ENCODE results near the gene CCSER1. TPM values are rescaled to one million over a fixed set of nuclear protein-coding genes. Genes with fewer than 3 reads are reported as not detected.

CCSER1 gene
- total RNA-seq, 2 experiments from 2014 or later, result not detected

DNA sequence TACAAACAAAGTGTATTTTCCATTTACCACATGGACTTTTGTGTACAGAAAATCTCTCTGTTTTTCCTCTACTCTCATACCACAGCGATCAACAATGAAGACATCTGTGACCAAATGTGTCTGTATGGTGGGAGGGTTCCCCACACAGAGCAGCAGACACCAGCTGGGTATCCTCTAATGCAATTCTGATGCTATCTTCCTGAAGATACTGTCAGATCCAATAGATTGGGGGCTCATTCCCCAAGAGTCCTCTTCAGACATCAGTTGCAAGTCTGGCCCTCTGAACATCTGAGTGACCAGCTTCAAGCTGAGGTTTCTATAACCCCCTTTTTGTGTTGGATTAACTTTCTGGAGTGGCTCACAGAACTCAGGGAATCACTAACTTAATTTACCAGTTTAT, 659.4 kb downstream of the CCSER1 start:
- Histone ChIP-seq H3K9me2 (ENCODE audit: insufficient read depth, low read length) (no peaks in the 10 kb centered on the region), H3K9me3 (ENCODE audit: low read length) (no peaks in the 10 kb centered on the region), H3K27ac (ENCODE audit: low read depth, low read length, poor library complexity, severe bottlenecking) (no peak overlapping the region), H3K79me2 (ENCODE audit: insufficient read depth, low read depth, low read length) (no peaks in the 10 kb centered on the region), H3K36me3 (ENCODE audit: insufficient read depth, low read length) (no peaks in the 10 kb centered on the region), H3K4me2 (ENCODE audit: low read length) (no peak overlapping the region), H3K4me1 (ENCODE audit: insufficient read depth, low read length, poor library complexity, severe bottlenecking) (no peaks in the 10 kb centered on the region), H4K20me1 (ENCODE audit: insufficient read depth, low read length) (no peaks in the 10 kb centered on the region), H2AFZ (ENCODE audit: low read length) (no peak overlapping the region), H3K4me3 (ENCODE audit: low read depth, low read length, poor library complexity, severe bottlenecking) (no peak overlapping the region)
- ChIA-PET POLR2A (no interaction called here), CTCF (ENCODE audit: unreplicated experiment) (no interaction called here)
- TF ChIP-seq, protein P1, sequence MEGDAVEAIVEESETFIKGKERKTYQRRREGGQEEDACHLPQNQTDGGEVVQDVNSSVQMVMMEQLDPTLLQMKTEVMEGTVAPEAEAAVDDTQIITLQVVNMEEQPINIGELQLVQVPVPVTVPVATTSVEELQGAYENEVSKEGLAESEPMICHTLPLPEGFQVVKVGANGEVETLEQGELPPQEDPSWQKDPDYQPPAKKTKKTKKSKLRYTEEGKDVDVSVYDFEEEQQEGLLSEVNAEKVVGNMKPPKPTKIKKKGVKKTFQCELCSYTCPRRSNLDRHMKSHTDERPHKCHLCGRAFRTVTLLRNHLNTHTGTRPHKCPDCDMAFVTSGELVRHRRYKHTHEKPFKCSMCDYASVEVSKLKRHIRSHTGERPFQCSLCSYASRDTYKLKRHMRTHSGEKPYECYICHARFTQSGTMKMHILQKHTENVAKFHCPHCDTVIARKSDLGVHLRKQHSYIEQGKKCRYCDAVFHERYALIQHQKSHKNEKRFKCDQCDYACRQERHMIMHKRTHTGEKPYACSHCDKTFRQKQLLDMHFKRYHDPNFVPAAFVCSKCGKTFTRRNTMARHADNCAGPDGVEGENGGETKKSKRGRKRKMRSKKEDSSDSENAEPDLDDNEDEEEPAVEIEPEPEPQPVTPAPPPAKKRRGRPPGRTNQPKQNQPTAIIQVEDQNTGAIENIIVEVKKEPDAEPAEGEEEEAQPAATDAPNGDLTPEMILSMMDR (conservative IDR thresholded peaks at IDR 0.05; ENCODE audit: low read length), result no peak
- TF ChIP-seq EZH2phosphoT487 (IDR thresholded peaks at IDR 0.05; ENCODE audit: borderline replicate concordance, low read depth, low read length), result no peak
- no peak for DNase-seq (ENCODE audit: low spot score)
- intact Hi-C loops (cut with micrococcal nuclease; ENCODE audit: unreplicated experiment), result no loop called here
- BruUV-seq (replicated peaks), result no TSS peak

DNA sequence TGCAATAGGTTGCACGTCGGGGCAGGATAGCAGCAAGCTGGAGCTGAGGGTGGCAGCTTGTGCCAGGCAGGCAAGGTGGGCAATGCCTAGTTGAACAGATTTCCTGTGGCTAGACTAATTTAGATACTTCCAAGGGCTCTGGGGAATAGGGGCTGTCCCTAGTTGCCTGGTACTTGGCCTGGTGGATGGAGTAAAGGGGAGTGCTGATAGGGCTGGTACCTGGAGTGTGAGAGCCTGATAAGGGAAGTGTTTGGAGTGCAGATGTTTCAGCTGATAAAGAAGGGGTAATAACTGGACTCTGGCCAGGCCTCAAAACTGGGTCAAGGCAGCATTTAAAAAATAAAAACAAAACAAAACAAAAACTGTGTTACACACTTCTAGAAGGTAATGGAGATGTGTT, 665.5 kb downstream of the CCSER1 start:
- POLR2A ChIA-PET, result interaction anchor here (0.6 kb wide), 1 partner anchor 110 kb away, joined by 3 read pairs; no protein-coding TSS in a partner anchor
- Histone ChIP-seq H3K79me2 (ENCODE audit: insufficient read depth, low read depth, low read length) (no peaks in the 10 kb centered on the region), H3K27ac (ENCODE audit: low read depth, low read length, poor library complexity, severe bottlenecking) (no peak overlapping the region), H3K9me2 (ENCODE audit: insufficient read depth, low read length) (no peaks in the 10 kb centered on the region), H3K36me3 (ENCODE audit: insufficient read depth, low read length) (no peaks in the 10 kb centered on the region), H3K4me1 (ENCODE audit: insufficient read depth, low read length, poor library complexity, severe bottlenecking) (no peaks in the 10 kb centered on the region), H3K4me3 (ENCODE audit: low read depth, low read length, poor library complexity, severe bottlenecking) (no peak overlapping the region), H3K4me2 (ENCODE audit: low read length) (no peak overlapping the region), H3K9me3 (ENCODE audit: low read length) (no peaks in the 10 kb centered on the region), H2AFZ (ENCODE audit: low read length) (no peak overlapping the region), H4K20me1 (ENCODE audit: insufficient read depth, low read length) (no peaks in the 10 kb centered on the region)
- DNase-seq (ENCODE audit: low spot score), result no peak
- BruUV-seq (replicated peaks), result no TSS peak
- intact Hi-C loops (cut with micrococcal nuclease; ENCODE audit: unreplicated experiment), result no loop called here
- no peak for TF ChIP-seq EZH2phosphoT487 (IDR thresholded peaks at IDR 0.05; ENCODE audit: borderline replicate concordance, low read depth, low read length)
- TF ChIP-seq, protein P1 (conservative IDR thresholded peaks at IDR 0.05; ENCODE audit: low read length), result no peak
- CTCF ChIA-PET (ENCODE audit: unreplicated experiment), result no interaction called here

DNA sequence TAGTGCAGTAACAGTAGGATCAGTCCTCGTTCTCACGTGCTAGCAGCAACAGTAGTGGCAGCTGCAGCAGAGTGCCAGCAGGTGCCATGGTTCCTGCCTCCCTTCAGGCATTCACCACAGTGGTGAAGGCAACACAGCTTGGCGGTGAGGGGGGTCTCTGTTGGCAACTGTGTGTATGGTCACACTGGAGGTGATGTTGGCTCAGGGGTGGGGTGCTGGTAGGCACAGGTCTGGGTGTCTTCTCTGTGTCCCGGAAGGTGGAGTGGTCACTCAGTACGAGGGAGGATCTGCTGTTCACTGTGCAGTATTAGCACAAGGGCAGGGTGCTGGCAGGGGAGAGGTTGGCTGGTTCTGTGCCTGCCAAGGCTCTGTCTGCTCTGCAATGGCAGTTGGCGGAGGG, 671.8 kb downstream of the CCSER1 start:
- Histone ChIP-seq H3K79me2 (ENCODE audit: insufficient read depth, low read depth, low read length) (no peaks in the 10 kb centered on the region), H3K4me1 (ENCODE audit: insufficient read depth, low read length, poor library complexity, severe bottlenecking) (no peaks in the 10 kb centered on the region), H4K20me1 (ENCODE audit: insufficient read depth, low read length) (no peaks in the 10 kb centered on the region), H3K36me3 (ENCODE audit: insufficient read depth, low read length) (no peaks in the 10 kb centered on the region), H3K9me3 (ENCODE audit: low read length) (no peaks in the 10 kb centered on the region), H3K4me3 (ENCODE audit: low read depth, low read length, poor library complexity, severe bottlenecking) (no peak overlapping the region), H3K4me2 (ENCODE audit: low read length) (no peak overlapping the region), H3K27ac (ENCODE audit: low read depth, low read length, poor library complexity, severe bottlenecking) (no peak overlapping the region), H2AFZ (ENCODE audit: low read length) (no peak overlapping the region), H3K9me2 (ENCODE audit: insufficient read depth, low read length) (no peaks in the 10 kb centered on the region)
- BruUV-seq (replicated peaks), result no TSS peak
- intact Hi-C loops (cut with micrococcal nuclease; ENCODE audit: unreplicated experiment), result no loop called here
- ChIA-PET CTCF (ENCODE audit: unreplicated experiment) (no interaction called here), POLR2A (no interaction called here)
- TF ChIP-seq, protein P1 (conservative IDR thresholded peaks at IDR 0.05; ENCODE audit: low read length), result no peak
- TF ChIP-seq EZH2phosphoT487 (IDR thresholded peaks at IDR 0.05; ENCODE audit: borderline replicate concordance, low read depth, low read length), result no peak
- DNase-seq (ENCODE audit: low spot score), result no peak
